ENCODE measurements around the gene SOCS1. TPM values are rescaled to one million over a fixed set of nuclear protein-coding genes. Genes with fewer than 3 reads are reported as not detected.

SOCS1 gene
- total RNA-seq, 2 experiments from 2014 or later = 23.4 to 47.1 TPM

DNA sequence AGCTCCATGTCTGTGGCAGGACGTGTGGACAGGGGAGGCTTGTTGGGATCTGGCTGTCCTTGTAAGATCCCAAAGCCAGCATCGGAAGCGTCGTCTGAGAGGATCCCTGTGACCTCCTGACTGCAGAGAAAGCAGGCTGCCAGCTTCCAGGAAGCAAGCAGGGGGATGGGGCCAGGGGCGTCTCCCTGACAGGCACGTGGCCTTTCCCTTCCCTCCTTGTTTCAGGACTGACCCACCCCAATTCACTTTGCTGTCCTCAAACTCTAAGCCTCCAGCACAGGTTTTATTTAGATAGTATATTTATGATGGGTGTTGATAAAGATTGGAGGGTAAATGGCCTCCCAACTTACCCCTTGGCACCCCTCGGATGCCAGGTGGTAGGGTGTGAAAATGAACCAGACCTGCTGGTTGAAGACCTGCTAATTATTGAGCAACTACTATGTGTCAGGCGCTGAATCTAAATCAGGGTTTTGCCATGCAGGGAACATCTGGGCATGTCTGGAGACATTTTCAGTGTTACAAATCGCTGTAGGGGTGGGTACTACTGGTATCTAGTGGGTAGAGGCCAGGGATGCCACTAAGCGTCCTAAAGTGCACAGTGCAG, 24.5 kb downstream of the SOCS1 start:
- no peak overlapping the region for H3K27ac ChIP-seq (ENCODE audit: low read depth, low read length, poor library complexity, severe bottlenecking)
- TF ChIP-seq EZH2phosphoT487 (IDR thresholded peaks at IDR 0.05; ENCODE audit: borderline replicate concordance, low read depth, low read length) = no peak
- TF ChIP-seq, protein P1, sequence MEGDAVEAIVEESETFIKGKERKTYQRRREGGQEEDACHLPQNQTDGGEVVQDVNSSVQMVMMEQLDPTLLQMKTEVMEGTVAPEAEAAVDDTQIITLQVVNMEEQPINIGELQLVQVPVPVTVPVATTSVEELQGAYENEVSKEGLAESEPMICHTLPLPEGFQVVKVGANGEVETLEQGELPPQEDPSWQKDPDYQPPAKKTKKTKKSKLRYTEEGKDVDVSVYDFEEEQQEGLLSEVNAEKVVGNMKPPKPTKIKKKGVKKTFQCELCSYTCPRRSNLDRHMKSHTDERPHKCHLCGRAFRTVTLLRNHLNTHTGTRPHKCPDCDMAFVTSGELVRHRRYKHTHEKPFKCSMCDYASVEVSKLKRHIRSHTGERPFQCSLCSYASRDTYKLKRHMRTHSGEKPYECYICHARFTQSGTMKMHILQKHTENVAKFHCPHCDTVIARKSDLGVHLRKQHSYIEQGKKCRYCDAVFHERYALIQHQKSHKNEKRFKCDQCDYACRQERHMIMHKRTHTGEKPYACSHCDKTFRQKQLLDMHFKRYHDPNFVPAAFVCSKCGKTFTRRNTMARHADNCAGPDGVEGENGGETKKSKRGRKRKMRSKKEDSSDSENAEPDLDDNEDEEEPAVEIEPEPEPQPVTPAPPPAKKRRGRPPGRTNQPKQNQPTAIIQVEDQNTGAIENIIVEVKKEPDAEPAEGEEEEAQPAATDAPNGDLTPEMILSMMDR (conservative IDR thresholded peaks at IDR 0.05; ENCODE audit: low read length) = no peak

DNA sequence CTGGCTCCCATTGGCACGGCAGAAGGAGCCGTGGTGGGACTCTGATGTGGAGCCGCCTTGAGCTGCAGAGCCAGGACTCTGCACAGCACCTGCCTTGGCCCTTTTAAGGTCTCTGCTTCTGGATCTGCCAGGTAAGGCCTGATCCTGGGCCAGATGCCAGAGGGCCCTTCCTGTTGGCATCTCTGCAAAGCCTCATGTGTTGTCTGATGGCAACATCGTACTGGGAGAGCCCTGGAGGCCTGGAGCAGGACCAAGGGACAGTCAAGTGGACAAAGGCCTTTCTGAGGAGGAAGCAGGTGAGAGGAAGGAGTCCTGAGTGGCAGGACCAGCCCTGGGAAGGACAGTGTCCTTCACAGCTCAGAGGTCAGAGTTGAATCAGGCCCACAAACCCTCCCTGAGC, 26.1 kb downstream of the SOCS1 start:
- TF ChIP-seq, protein P1 (conservative IDR thresholded peaks at IDR 0.05; ENCODE audit: low read length) = no peak
- no peak for TF ChIP-seq EZH2phosphoT487 (IDR thresholded peaks at IDR 0.05; ENCODE audit: borderline replicate concordance, low read depth, low read length)
- intact Hi-C loops (cut with micrococcal nuclease; ENCODE audit: unreplicated experiment) = no loop called here
- H3K9me3 ChIP-seq (ENCODE audit: low read length) = no peaks in the 10 kb centered on the region
- H2AFZ ChIP-seq (ENCODE audit: low read length) = no peak overlapping the region
- no peak overlapping the region for H3K4me3 ChIP-seq (ENCODE audit: low read depth, low read length, poor library complexity, severe bottlenecking)
- ChIA-PET CTCF (ENCODE audit: unreplicated experiment) (no interaction called here), POLR2A (interaction anchor here (0.7 kb wide), 1 partner anchor 8 kb away, joined by 3 read pairs; no protein-coding TSS in a partner anchor)
- H3K4me1 ChIP-seq (ENCODE audit: insufficient read depth, low read length, poor library complexity, severe bottlenecking) = peaks cover 33% of the 10 kb centered on the region
- no TSS peak for BruUV-seq (replicated peaks)
- H4K20me1 ChIP-seq (ENCODE audit: insufficient read depth, low read length) = no peaks in the 10 kb centered on the region
- H3K36me3 ChIP-seq (ENCODE audit: insufficient read depth, low read length) = no peaks in the 10 kb centered on the region
- no peaks in the 10 kb centered on the region for H3K79me2 ChIP-seq (ENCODE audit: insufficient read depth, low read depth, low read length)
- no peaks in the 10 kb centered on the region for H3K9me2 ChIP-seq (ENCODE audit: insufficient read depth, low read length)
- H3K27ac ChIP-seq (ENCODE audit: low read depth, low read length, poor library complexity, severe bottlenecking) = no peak overlapping the region
- H3K4me2 ChIP-seq (ENCODE audit: low read length) = no peak overlapping the region
- DNase-seq (ENCODE audit: low spot score) = no peak

More for the DNA sequence above, 24.5 kb downstream of the SOCS1 start:
- H3K36me3 ChIP-seq (ENCODE audit: insufficient read depth, low read length) = no peaks in the 10 kb centered on the region
- H4K20me1 ChIP-seq (ENCODE audit: insufficient read depth, low read length) = no peaks in the 10 kb centered on the region
- intact Hi-C loops (cut with micrococcal nuclease; ENCODE audit: unreplicated experiment) = no loop called here
- no TSS peak for BruUV-seq (replicated peaks)
- peaks cover 19% of the 10 kb centered on the region for H3K4me1 ChIP-seq (ENCODE audit: insufficient read depth, low read length, poor library complexity, severe bottlenecking)
- no peak for DNase-seq (ENCODE audit: low spot score)
- ChIA-PET CTCF (ENCODE audit: unreplicated experiment) (no interaction called here), POLR2A (interaction anchor here (0.6 kb wide), 1 partner anchor 1621 kb away, joined by 3 read pairs; no protein-coding TSS in a partner anchor)
- H3K4me3 ChIP-seq (ENCODE audit: low read depth, low read length, poor library complexity, severe bottlenecking) = no peak overlapping the region
- no peaks in the 10 kb centered on the region for H3K9me3 ChIP-seq (ENCODE audit: low read length)
- H3K4me2 ChIP-seq (ENCODE audit: low read length) = no peak overlapping the region
- H2AFZ ChIP-seq (ENCODE audit: low read length) = no peak overlapping the region
- no peaks in the 10 kb centered on the region for H3K79me2 ChIP-seq (ENCODE audit: insufficient read depth, low read depth, low read length)
- H3K9me2 ChIP-seq (ENCODE audit: insufficient read depth, low read length) = no peaks in the 10 kb centered on the region

DNA sequence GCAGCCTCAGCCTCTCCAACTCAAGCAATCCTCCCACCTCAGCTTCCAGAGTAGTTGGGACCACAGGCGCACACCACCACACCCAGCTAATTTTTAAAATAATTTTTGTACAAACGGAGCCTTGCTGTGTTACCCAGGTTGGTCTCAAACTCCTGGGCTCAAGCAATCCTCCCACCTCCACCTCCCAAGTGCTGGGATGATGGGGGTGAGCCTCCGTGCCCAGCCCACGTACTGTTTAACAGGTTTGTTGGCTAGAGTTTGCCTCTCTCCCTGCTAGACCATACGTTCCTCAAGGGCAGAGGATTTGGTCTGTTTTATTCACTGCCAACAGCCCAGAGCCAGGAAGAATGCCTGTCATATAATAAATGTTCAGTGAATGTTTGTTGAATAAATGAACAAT, 26.6 kb downstream of the SOCS1 start:
- POLR2A ChIA-PET = no interaction called here
- Histone ChIP-seq H3K4me2 (ENCODE audit: low read length) (no peak overlapping the region), H4K20me1 (ENCODE audit: insufficient read depth, low read length) (no peaks in the 10 kb centered on the region), H3K79me2 (ENCODE audit: insufficient read depth, low read depth, low read length) (no peaks in the 10 kb centered on the region), H3K9me3 (ENCODE audit: low read length) (no peaks in the 10 kb centered on the region), H3K36me3 (ENCODE audit: insufficient read depth, low read length) (no peaks in the 10 kb centered on the region), H3K27ac (ENCODE audit: low read depth, low read length, poor library complexity, severe bottlenecking) (no peak overlapping the region), H2AFZ (ENCODE audit: low read length) (no peak overlapping the region), H3K4me3 (ENCODE audit: low read depth, low read length, poor library complexity, severe bottlenecking) (no peak overlapping the region), H3K9me2 (ENCODE audit: insufficient read depth, low read length) (no peaks in the 10 kb centered on the region), H3K4me1 (ENCODE audit: insufficient read depth, low read length, poor library complexity, severe bottlenecking) (peaks cover 37% of the 10 kb centered on the region)
- no peak for TF ChIP-seq EZH2phosphoT487 (IDR thresholded peaks at IDR 0.05; ENCODE audit: borderline replicate concordance, low read depth, low read length)
- TF ChIP-seq, protein P1 (conservative IDR thresholded peaks at IDR 0.05; ENCODE audit: low read length) = no peak
- CTCF ChIA-PET (ENCODE audit: unreplicated experiment) = no interaction called here
- intact Hi-C loops (cut with micrococcal nuclease; ENCODE audit: unreplicated experiment) = no loop called here
- no peak for DNase-seq (ENCODE audit: low spot score)
- BruUV-seq (replicated peaks) = no TSS peak

Measured in OCI-LY7 (cell line).